NCI-H510A treated with DMSO at 0.1 percent for 48 hours (cell line): ENCODE data around the gene FOSL1.
A peak's percentile ranks its signal among the peaks of the same experiment; 100 is the strongest.

Experiments used
- DNase-seq: peaks from one replicate; lab custom pipeline; 2025; lab: John Stamatoyannopoulos, UW

Gene FOSL1

GRCh38 chr11:65863889-65864705, 36.1 kb downstream of the FOSL1 start:
- DNase-seq = no peak

GRCh38 chr11:65862941-65863888, 37.0 kb downstream of the FOSL1 start:
- DNase-seq = no peak

GRCh38 chr11:65862191-65862735, 37.9 kb downstream of the FOSL1 start:
- DNase-seq = no peak

GRCh38 chr11:65861533-65862183, 38.5 kb downstream of the FOSL1 start:
- DNase-seq = no peak

- DNase-seq = no peak
Observed at GRCh38 chr11:65861165-65861505, 39.1 kb downstream of the FOSL1 start.

- peak; percentile 90 for DNase-seq
Observed at GRCh38 chr11:65860278-65861164, 39.7 kb downstream of the FOSL1 start, which contains the start of gene MUS81. Gene MUS81 (plus strand): TSS chr11:65860433. CDS start chr11:65860754, 321 bp downstream.

- DNase-seq = no peak
Observed at GRCh38 chr11:65859812-65860277, 40.3 kb downstream of the FOSL1 start.

- DNase-seq = peak; percentile 97
Observed at GRCh38 chr11:65859095-65859811, 40.9 kb downstream of the FOSL1 start.

GRCh38 chr11:65858681-65859087, 41.5 kb downstream of the FOSL1 start:
- DNase-seq = no peak

GRCh38 chr11:65857853-65858680, 42.1 kb downstream of the FOSL1 start, which contains the start of gene CFL1:
Gene CFL1 (minus strand): TSS chr11:65858180. CDS start chr11:65858099, 81 bp downstream.
- peak; percentile 97 for DNase-seq

- DNase-seq = no peak
Observed at GRCh38 chr11:65857500-65857852, 42.7 kb downstream of the FOSL1 start.

- DNase-seq = peak; percentile 68
Observed at GRCh38 chr11:65856689-65857499, 43.3 kb downstream of the FOSL1 start.

GRCh38 chr11:65855927-65856363, 44.2 kb downstream of the FOSL1 start:
- no peak for DNase-seq

GRCh38 chr11:65854852-65855837, 45.0 kb downstream of the FOSL1 start:
- no peak for DNase-seq

GRCh38 chr11:65854161-65854592, 46.0 kb downstream of the FOSL1 start:
- DNase-seq = no peak

GRCh38 chr11:65853246-65853979, 46.8 kb downstream of the FOSL1 start:
- no peak for DNase-seq
